Measurements from ENCODE around the gene EHMT2. TPM values are rescaled to one million over a fixed set of nuclear protein-coding genes. Genes with fewer than 3 reads are reported as not detected.

Gene EHMT2
- total RNA-seq, 1 experiment from 2014 or later, result 117 TPM

- BruUV-seq (replicated peaks), result no TSS peak
- H3K36me3 ChIP-seq (ENCODE audit: insufficient read depth, low read length, poor library complexity, severe bottlenecking), result peaks cover 18% of the 10 kb centered on the region
- H3K4me3 ChIP-seq (ENCODE audit: low read depth, low read length, poor library complexity, severe bottlenecking), result no peak overlapping the region
- H3K27ac ChIP-seq (ENCODE audit: low read depth, low read length, poor library complexity, severe bottlenecking), result no peak overlapping the region
- H3K27me3 ChIP-seq (replicated peaks; ENCODE audit: insufficient read depth, low read depth, low read length, poor library complexity), result no peaks in the 10 kb centered on the region
- TF ChIP-seq, protein P1, sequence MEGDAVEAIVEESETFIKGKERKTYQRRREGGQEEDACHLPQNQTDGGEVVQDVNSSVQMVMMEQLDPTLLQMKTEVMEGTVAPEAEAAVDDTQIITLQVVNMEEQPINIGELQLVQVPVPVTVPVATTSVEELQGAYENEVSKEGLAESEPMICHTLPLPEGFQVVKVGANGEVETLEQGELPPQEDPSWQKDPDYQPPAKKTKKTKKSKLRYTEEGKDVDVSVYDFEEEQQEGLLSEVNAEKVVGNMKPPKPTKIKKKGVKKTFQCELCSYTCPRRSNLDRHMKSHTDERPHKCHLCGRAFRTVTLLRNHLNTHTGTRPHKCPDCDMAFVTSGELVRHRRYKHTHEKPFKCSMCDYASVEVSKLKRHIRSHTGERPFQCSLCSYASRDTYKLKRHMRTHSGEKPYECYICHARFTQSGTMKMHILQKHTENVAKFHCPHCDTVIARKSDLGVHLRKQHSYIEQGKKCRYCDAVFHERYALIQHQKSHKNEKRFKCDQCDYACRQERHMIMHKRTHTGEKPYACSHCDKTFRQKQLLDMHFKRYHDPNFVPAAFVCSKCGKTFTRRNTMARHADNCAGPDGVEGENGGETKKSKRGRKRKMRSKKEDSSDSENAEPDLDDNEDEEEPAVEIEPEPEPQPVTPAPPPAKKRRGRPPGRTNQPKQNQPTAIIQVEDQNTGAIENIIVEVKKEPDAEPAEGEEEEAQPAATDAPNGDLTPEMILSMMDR (conservative IDR thresholded peaks at IDR 0.05; ENCODE audit: low read depth, low read length), result no peak
- TF ChIP-seq EZH2 (IDR thresholded peaks at IDR 0.05; ENCODE audit: borderline replicate concordance, low read depth, low read length, poor library complexity, severe bottlenecking), result no peak
- intact Hi-C loops (cut with micrococcal nuclease; ENCODE audit: unreplicated experiment), result no loop called here
- no peaks in the 10 kb centered on the region for H3K9me3 ChIP-seq (ENCODE audit: low read depth, low read length, poor library complexity, severe bottlenecking)
- CTCF ChIA-PET, result interaction anchor here (0.6 kb wide), 1 partner anchor 477 kb away, joined by 3 read pairs; no protein-coding TSS in a partner anchor
- no peaks in the 10 kb centered on the region for H3K4me1 ChIP-seq (ENCODE audit: insufficient read depth, low read length, poor library complexity, severe bottlenecking)
- no peak for DNase-seq (ENCODE audit: low spot score)
- POLR2A ChIA-PET (ENCODE audit: low non-redundant PET), result no interaction called here
Observed at GRCh38 chr6:31876357-31876756, 21.1 kb downstream of the EHMT2 start.

DNA sequence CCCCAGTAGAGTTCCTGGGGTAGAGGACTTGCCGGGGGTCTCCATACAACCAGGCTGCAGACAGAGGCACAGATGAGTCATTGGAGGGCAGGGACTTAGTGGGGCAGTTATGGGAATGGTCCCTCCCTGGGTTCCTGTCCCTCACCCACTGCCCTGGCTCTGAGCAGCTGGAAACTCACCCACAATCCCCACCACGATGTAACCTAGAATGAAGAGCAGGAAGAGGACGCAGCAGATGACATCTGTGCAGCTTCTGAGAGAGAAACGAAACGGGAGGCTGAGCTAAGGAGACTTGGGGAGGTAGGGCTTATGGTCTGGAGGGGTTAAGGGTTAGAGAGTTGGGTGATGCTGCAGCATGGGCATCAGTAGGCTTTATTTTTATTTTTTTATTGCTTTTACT lies 21.6 kb downstream of the EHMT2 start:
- no peaks in the 10 kb centered on the region for H3K4me1 ChIP-seq (ENCODE audit: insufficient read depth, low read length, poor library complexity, severe bottlenecking)
- no peak for DNase-seq (ENCODE audit: low spot score)
- TF ChIP-seq, protein P1 (conservative IDR thresholded peaks at IDR 0.05; ENCODE audit: low read depth, low read length), result no peak
- TF ChIP-seq EZH2 (IDR thresholded peaks at IDR 0.05; ENCODE audit: borderline replicate concordance, low read depth, low read length, poor library complexity, severe bottlenecking), result no peak
- ChIA-PET CTCF (interaction anchor here (0.6 kb wide), 1 partner anchor 477 kb away, joined by 3 read pairs; no protein-coding TSS in a partner anchor), POLR2A (ENCODE audit: low non-redundant PET) (no interaction called here)
- no peaks in the 10 kb centered on the region for H3K27me3 ChIP-seq (replicated peaks; ENCODE audit: insufficient read depth, low read depth, low read length, poor library complexity)
- peaks cover 13% of the 10 kb centered on the region for H3K36me3 ChIP-seq (ENCODE audit: insufficient read depth, low read length, poor library complexity, severe bottlenecking)
- no peaks in the 10 kb centered on the region for H3K9me3 ChIP-seq (ENCODE audit: low read depth, low read length, poor library complexity, severe bottlenecking)
- no TSS peak for BruUV-seq (replicated peaks)
- H3K27ac ChIP-seq (ENCODE audit: low read depth, low read length, poor library complexity, severe bottlenecking), result no peak overlapping the region
- intact Hi-C loops (cut with micrococcal nuclease; ENCODE audit: unreplicated experiment), result no loop called here
- no peak overlapping the region for H3K4me3 ChIP-seq (ENCODE audit: low read depth, low read length, poor library complexity, severe bottlenecking)

DNA sequence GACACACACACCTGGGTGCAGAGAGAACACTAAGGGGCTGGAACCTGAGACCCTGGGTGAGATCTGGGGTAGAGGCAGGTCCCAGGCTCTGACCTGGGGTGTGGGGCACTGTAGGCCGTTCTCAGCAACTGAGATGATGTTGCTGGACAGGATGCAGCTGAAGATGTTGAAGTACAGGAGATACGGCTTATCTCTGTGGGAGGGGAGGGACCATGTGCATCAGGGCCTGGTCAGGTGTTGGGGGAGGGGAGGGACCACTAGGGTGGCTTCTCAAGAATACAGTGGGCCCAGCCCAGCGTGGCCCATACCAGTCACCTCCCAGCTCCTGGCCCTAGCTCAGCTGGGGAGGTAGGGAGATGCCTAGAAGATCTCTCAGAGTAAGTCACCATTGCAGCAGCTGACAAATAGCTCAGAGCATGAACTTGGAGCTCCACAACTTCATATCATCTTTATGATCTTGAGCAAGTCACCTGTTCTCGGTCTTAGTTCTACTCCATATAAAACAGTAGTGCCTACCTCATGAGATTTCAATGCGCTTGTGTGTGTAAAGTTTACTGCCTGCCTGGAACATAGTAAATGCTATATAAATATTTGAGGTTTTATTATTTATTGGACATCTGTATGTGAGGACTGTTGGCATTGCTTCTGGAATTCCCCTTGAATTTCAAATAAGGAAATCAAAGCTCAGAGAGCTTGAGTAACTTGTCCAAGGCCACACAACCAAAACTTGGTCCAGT lies 22.5 kb downstream of the EHMT2 start:
- DNase-seq (ENCODE audit: low spot score), result no peak
- BruUV-seq (replicated peaks), result no TSS peak
- no peak for TF ChIP-seq EZH2 (IDR thresholded peaks at IDR 0.05; ENCODE audit: borderline replicate concordance, low read depth, low read length, poor library complexity, severe bottlenecking)
- TF ChIP-seq, protein P1 (conservative IDR thresholded peaks at IDR 0.05; ENCODE audit: low read depth, low read length), result no peak
- no peaks in the 10 kb centered on the region for H3K9me3 ChIP-seq (ENCODE audit: low read depth, low read length, poor library complexity, severe bottlenecking)
- H3K4me3 ChIP-seq (ENCODE audit: low read depth, low read length, poor library complexity, severe bottlenecking), result no peak overlapping the region
- CTCF ChIA-PET, result no interaction called here
- H3K27me3 ChIP-seq (replicated peaks; ENCODE audit: insufficient read depth, low read depth, low read length, poor library complexity), result no peaks in the 10 kb centered on the region
- H3K36me3 ChIP-seq (ENCODE audit: insufficient read depth, low read length, poor library complexity, severe bottlenecking), result peaks cover 5% of the 10 kb centered on the region
- intact Hi-C loops (cut with micrococcal nuclease; ENCODE audit: unreplicated experiment), result no loop called here
- POLR2A ChIA-PET (ENCODE audit: low non-redundant PET), result interaction anchor here (0.7 kb wide), 1 partner anchor 211 kb away, joined by 6 read pairs; no protein-coding TSS in a partner anchor
- no peaks in the 10 kb centered on the region for H3K4me1 ChIP-seq (ENCODE audit: insufficient read depth, low read length, poor library complexity, severe bottlenecking)
- H3K27ac ChIP-seq (ENCODE audit: low read depth, low read length, poor library complexity, severe bottlenecking), result no peak overlapping the region

Data from A673 (cell line).